ENCODE data around the gene DOCK7. TPM values are rescaled to one million over a fixed set of nuclear protein-coding genes. Genes with fewer than 3 reads are reported as not detected.

DOCK7 gene
- total RNA-seq, 1 donor, result 153 TPM

DNA sequence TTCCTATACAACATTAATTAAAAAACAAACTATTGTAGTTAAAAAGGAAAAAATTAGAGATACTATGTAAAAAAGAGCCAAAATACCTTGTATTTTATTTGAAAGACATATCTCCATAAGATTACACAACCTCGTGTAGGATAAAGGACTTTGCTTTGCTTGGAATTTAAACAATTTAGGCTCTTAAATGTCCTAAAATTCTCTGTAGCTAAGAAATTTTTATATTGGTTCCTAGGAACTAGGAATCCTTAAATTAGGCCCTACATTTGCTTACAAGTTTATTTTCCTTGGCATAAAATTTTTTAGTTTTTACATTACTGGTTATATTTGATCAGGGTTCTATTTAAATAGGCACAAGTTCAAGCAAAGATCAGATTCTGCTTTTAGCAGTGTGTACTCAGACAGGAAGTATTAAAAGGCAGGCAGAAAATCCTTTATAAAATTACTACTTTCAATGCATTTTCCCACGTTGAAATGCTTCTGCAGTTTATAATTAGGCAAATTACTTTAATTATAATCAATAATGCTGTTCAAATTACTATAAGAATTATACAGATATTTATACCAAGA lies 94.3 kb downstream of the DOCK7 start:
- no peak overlapping the region for H3K4me3 ChIP-seq (ENCODE audit: low read depth, low read length)
- DNase-seq (ENCODE audit: low read depth), result no peak
- TF ChIP-seq, protein P1, sequence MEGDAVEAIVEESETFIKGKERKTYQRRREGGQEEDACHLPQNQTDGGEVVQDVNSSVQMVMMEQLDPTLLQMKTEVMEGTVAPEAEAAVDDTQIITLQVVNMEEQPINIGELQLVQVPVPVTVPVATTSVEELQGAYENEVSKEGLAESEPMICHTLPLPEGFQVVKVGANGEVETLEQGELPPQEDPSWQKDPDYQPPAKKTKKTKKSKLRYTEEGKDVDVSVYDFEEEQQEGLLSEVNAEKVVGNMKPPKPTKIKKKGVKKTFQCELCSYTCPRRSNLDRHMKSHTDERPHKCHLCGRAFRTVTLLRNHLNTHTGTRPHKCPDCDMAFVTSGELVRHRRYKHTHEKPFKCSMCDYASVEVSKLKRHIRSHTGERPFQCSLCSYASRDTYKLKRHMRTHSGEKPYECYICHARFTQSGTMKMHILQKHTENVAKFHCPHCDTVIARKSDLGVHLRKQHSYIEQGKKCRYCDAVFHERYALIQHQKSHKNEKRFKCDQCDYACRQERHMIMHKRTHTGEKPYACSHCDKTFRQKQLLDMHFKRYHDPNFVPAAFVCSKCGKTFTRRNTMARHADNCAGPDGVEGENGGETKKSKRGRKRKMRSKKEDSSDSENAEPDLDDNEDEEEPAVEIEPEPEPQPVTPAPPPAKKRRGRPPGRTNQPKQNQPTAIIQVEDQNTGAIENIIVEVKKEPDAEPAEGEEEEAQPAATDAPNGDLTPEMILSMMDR (IDR thresholded peaks at IDR 0.05; ENCODE audit: insufficient read depth, low read depth, low read length), result no peak

DNA sequence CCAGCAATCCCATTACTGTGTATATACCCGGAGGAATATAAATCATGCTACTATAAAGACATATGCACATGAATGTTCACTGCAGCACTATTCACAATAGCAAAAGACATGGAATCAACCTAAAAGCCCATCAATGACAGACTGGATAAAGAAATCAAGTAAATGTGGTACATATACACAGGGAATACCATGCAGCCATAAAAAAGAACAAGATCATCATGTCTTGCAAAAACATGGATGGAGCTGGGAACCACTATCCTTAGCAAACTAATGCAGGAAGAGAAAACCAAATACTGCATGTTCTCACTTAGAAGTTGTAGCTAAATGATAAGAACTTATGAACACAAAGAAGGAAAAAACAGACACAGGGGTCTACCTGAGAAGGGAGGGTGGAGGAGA lies 97.2 kb downstream of the DOCK7 start:
- TF ChIP-seq, protein P1 (IDR thresholded peaks at IDR 0.05; ENCODE audit: insufficient read depth, low read depth, low read length), result no peak
- no peak overlapping the region for H3K4me3 ChIP-seq (ENCODE audit: low read depth, low read length)
- DNase-seq (ENCODE audit: low read depth), result no peak

DNA sequence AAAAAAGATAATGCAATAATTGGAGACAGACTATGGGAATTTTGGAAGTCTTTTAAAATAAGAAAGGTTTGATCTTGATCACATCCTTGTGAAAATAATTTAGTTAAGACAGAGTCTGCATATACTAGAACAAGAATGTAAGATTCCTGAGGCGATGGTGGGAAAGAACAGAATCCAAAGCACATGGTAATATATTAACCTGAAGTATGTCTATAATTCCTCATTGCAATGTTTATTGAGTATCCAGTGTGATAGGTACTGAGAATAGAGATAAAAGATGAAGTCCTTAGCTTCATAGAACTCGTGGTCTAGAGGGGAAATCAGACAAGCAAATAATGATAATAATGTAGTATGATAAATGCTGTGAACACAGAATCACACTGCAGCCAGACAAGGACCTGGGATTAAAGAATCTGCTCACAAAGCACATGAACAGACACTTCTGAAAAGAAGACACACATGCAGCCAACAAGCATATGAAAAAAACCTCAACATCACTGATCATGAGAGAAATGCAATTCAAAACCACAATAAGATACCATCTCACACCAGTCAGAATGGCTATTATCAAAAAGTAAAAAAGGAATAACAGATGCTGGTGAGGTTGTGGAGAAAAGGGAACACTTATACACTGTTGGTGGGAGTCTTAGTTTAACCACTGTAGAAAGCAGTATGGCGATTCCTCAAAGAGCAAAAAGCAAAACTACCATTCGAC lies 97.8 kb downstream of the DOCK7 start:
- TF ChIP-seq, protein P1 (IDR thresholded peaks at IDR 0.05; ENCODE audit: insufficient read depth, low read depth, low read length), result no peak
- no peak for DNase-seq (ENCODE audit: low read depth)

DNA sequence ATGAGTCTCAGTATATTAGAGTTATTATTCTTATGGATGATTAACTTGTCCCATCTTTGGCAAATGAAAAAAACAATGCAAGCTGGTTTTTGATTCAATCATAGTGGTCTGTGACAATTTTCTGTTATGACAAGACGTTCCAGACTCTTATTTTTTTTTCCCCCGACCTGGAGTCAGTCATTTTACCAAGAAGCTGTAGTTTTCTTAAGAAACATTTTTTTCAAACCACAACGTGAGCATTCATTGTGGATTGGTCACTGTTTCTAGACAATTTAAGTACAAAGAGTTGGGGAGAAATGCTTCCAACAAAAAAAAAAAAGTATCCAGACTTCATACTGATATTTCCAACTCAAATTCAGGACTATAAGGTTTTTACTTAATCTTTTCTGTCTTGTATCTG lies 98.9 kb downstream of the DOCK7 start:
- TF ChIP-seq, protein P1 (IDR thresholded peaks at IDR 0.05; ENCODE audit: insufficient read depth, low read depth, low read length), result no peak
- DNase-seq (ENCODE audit: low read depth), result no peak
- H3K4me3 ChIP-seq (ENCODE audit: low read depth, low read length), result no peak overlapping the region

More for the DNA sequence above, 97.8 kb downstream of the DOCK7 start:
- no peak overlapping the region for H3K4me3 ChIP-seq (ENCODE audit: low read depth, low read length)

DNA sequence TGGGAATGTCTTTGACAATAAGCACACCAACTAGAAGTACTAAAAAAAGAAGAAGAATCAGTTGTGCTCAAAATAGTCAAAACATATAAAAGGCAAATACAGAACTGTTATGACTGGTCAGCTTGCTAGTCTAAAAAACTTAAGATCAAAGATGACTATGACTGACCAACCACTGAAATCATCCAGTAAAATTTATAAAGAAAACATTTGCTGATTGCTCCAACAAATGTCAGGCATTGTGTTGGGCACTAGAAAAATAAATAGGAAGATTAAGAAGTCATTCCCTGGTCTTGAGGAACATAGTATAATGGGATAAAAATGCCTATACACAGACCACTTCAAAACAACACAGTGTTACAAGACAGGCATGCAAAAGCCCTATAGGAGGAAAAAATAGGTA lies 100.2 kb downstream of the DOCK7 start:
- H3K4me3 ChIP-seq (ENCODE audit: low read depth, low read length), result no peak overlapping the region
- no peak for DNase-seq (ENCODE audit: low read depth)
- TF ChIP-seq, protein P1 (IDR thresholded peaks at IDR 0.05; ENCODE audit: insufficient read depth, low read depth, low read length), result no peak

DNA sequence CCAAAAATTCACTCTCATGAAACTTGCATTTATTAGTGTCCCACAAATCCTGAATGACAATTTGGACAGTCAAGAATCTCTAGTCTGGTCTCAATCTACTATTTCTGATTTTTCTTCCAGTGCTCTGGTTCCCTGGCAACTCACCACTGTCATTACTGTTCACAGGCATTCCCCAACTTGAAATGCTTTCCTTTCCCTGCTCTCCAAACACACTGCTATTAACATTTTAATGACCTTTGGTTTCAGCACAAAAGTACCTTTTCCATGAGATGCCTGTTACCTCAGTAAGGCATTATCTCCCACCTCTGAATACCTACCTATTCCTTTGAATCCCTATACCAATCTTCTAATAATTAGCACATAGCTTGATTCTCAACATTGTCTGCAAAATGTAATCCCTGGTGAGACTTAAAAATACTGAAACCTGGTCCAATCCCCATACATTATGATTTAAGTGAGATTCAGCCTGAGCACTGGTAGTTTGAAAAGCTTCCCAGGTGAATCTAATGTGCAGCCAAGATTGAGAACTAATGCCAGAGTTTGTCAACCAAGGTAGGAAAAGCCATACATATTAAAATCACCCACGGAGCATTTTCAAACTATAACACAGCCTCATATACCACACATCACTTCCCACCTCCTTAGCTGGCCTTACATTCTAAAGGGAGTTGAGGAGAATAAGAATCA lies 102.6 kb downstream of the DOCK7 start:
- DNase-seq (ENCODE audit: low read depth), result no peak
- no peak overlapping the region for H3K4me3 ChIP-seq (ENCODE audit: low read depth, low read length)
- TF ChIP-seq, protein P1 (IDR thresholded peaks at IDR 0.05; ENCODE audit: insufficient read depth, low read depth, low read length), result no peak

Data from fibroblast of villous mesenchyme (primary cell).